ENCODE measurements around the gene CROCC2.

CROCC2 gene

GRCh38 chr2:240992572-240993291 is 86.6 kb downstream of the CROCC2 start:
- H3K4me1 ChIP-seq (ENCODE audit: control insufficient read depth, insufficient read depth, low read length), result peaks cover 4% of the 10 kb centered on the region

DNA sequence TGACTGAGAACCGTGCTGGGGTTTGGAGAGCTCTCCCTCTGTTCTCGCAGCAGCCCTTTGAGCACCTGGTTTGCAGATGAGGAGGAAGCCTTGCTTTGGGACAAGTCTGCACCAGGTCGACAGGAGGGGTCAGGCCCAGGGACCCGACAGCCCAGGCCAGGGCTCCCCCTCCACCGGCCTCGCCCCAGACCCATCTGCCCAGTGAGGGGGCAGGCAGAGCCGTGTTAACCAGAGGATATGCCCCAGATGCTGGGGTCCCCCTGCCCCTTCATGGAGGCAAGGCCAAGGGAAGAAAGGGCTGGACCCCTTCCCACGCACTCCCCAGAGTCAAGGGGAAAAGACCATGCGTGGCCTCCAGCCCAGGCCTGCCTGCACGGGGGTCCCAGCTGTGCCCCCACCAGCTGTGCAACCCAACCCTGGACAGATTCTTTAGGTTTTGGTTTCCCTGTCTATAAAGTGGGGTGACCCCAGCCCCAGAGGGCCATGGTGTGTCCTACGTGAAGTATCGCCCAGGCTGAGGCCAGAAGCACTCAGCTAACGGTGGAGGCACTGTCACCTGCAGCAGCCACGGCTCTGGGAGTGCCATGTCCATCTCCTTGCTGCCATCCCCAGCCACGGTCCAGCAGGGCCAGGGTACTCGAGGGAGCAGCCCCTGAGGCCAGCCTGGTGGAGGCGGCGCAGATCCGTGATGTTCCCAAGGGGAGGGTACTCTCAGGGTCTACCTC is 87.5 kb downstream of the CROCC2 start:
- H3K4me1 ChIP-seq (ENCODE audit: control insufficient read depth, insufficient read depth, low read length), result peaks cover 6% of the 10 kb centered on the region; the same call in 1 of the 2 replicates
- no peak overlapping the region for H3K4me3 ChIP-seq (ENCODE audit: low read depth, low read length)
- POLR2A ChIA-PET, result no interaction called here
- no peaks in the 10 kb centered on the region for H3K36me3 ChIP-seq (ENCODE audit: control insufficient read depth in 2 of 2, insufficient read depth in 1 of 2, low read length in 2 of 2)
- CTCF ChIA-PET, result no interaction called here
- H3K27ac ChIP-seq (ENCODE audit: extremely low read depth, low read depth, low read length), result no peak overlapping the region
- H3K9me3 ChIP-seq (ENCODE audit: control insufficient read depth, insufficient read depth, low read depth, low read length), result no peaks in the 10 kb centered on the region
- no peak for TF ChIP-seq ZNF660 (tag by site-specific recombination; IDR thresholded peaks at IDR 0.05)
- TF ChIP-seq IKZF3 (tag by site-specific recombination; IDR thresholded peaks at IDR 0.05), result no peak
- TF ChIP-seq ZFHX2 (tag by site-specific recombination; conservative IDR thresholded peaks at IDR 0.05), result no peak
- TF ChIP-seq, protein P1, sequence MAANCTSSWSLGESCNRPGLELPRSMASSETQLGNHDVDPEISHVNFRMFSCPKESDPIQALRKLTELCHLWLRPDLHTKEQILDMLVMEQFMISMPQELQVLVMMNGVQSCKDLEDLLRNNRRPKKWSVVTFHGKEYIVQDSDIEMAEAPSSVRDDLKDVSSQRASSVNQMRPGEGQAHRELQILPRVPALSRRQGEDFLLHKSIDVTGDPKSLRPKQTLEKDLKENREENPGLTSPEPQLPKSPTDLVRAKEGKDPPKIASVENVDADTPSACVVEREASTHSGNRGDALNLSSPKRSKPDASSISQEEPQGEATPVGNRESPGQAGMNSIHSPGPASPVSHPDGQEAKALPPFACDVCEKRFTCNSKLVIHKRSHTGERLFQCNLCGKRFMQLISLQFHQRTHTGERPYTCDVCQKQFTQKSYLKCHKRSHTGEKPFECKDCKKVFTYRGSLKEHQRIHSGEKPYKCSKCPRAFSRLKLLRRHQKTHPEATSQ (tag by site-specific recombination; IDR thresholded peaks at IDR 0.05), result no peak
- no peak for TF ChIP-seq KLF10 (tag by site-specific recombination; IDR thresholded peaks at IDR 0.05)
- no peak for TF ChIP-seq ZNF423 (tag by site-specific recombination; IDR thresholded peaks at IDR 0.05)
- TF ChIP-seq ZXDB (tag by site-specific recombination; IDR thresholded peaks at IDR 0.05), result no peak
- no peak for TF ChIP-seq ZNF366 (tag by site-specific recombination; conservative IDR thresholded peaks at IDR 0.05)
- no peak for TF ChIP-seq ZNF362 (tag by site-specific recombination; IDR thresholded peaks at IDR 0.05)
- TF ChIP-seq ZNF558 (tag by site-specific recombination; IDR thresholded peaks at IDR 0.05), result no peak
- TF ChIP-seq, protein P2, sequence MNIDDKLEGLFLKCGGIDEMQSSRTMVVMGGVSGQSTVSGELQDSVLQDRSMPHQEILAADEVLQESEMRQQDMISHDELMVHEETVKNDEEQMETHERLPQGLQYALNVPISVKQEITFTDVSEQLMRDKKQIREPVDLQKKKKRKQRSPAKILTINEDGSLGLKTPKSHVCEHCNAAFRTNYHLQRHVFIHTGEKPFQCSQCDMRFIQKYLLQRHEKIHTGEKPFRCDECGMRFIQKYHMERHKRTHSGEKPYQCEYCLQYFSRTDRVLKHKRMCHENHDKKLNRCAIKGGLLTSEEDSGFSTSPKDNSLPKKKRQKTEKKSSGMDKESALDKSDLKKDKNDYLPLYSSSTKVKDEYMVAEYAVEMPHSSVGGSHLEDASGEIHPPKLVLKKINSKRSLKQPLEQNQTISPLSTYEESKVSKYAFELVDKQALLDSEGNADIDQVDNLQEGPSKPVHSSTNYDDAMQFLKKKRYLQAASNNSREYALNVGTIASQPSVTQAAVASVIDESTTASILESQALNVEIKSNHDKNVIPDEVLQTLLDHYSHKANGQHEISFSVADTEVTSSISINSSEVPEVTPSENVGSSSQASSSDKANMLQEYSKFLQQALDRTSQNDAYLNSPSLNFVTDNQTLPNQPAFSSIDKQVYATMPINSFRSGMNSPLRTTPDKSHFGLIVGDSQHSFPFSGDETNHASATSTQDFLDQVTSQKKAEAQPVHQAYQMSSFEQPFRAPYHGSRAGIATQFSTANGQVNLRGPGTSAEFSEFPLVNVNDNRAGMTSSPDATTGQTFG (tag by site-specific recombination; IDR thresholded peaks at IDR 0.05; ENCODE audit: borderline replicate concordance), result no peak
- no peak for TF ChIP-seq RBAK (tag by site-specific recombination; IDR thresholded peaks at IDR 0.05)
- TF ChIP-seq EGR2 (tag by site-specific recombination; IDR thresholded peaks at IDR 0.05; ENCODE audit: low read depth), result no peak

More at GRCh38 chr2:240992572-240993291, 86.6 kb downstream of the CROCC2 start:
- H3K9me3 ChIP-seq (ENCODE audit: control insufficient read depth, insufficient read depth, low read depth, low read length), result no peaks in the 10 kb centered on the region
- ChIA-PET POLR2A (no interaction called here), CTCF (interaction anchor here (1.4 kb wide), 1 partner anchor 9 kb away, joined by 5 read pairs; no protein-coding TSS in a partner anchor)
- no peak overlapping the region for H3K27ac ChIP-seq (ENCODE audit: extremely low read depth, low read depth, low read length)
- H3K4me3 ChIP-seq (ENCODE audit: low read depth, low read length), result no peak overlapping the region
- TF ChIP-seq ZBTB17 (tag by site-specific recombination; IDR thresholded peaks at IDR 0.05), result no peak
- TF ChIP-seq ZIC2 (tag by site-specific recombination; IDR thresholded peaks at IDR 0.05), result 0 out of 2 replicates have a peak, but pooled peaks have one; percentile 22
- no peak for TF ChIP-seq ZNF544 (tag by site-specific recombination; IDR thresholded peaks at IDR 0.05)
- H3K36me3 ChIP-seq (ENCODE audit: control insufficient read depth in 2 of 2, insufficient read depth in 1 of 2, low read length in 2 of 2), result no peaks in the 10 kb centered on the region
